Prostate gland (tissue), 2 donors: ENCODE measurements around the gene CAMK2B. TPM values are rescaled to one million over a fixed set of nuclear protein-coding genes. Genes with fewer than 3 reads are reported as not detected.

Source experiments
- DNase-seq: peaks from one replicate; pipeline ENCODE4 v3.0.0-alpha.2; 2019; ENCODE audit warnings: low spot score
- H3K27ac ChIP-seq, 2 donors: fragments of 200-600 bp; sonication (generic); 2 replicates each; pipeline ENCODE4 v1.5.1; 2017 to 2019
- H3K27me3 ChIP-seq: fragments of 200-600 bp; sonication (generic); replicated peaks from 2 replicates; pipeline ENCODE4 v1.5.1; 2019; ENCODE audit not compliant: insufficient read depth
- H3K36me3 ChIP-seq, 2 donors: fragments of 200-600 bp; sonication (generic); 1 replicate in 1 of 2; 2 replicates in 1 of 2; pipeline versions ENCODE4 v1.5.1 to v1.8.1; 2017 to 2019
- H3K4me1 ChIP-seq: fragments of 200-600 bp; sonication (generic); replicated peaks from 2 replicates; pipeline ENCODE4 v1.5.1; 2019
- H3K4me3 ChIP-seq, 2 donors: fragments of 200-600 bp; sonication (generic); 2 replicates each; pipeline ENCODE4 v1.5.1; 2017 to 2019
- H3K9me3 ChIP-seq: fragments of 200-600 bp; sonication (generic); 2 replicates; pipeline ENCODE4 v1.5.1; 2017
- POLR2A ChIP-seq: fragments of 450-650 bp; IDR thresholded peaks from one replicate; pipeline ENCODE4 v1.6.1; 2016; ENCODE audit warnings: antibody characterized with exemption, mild to moderate bottlenecking
- POLR2AphosphoS5 ChIP-seq: sonication (generic); formaldehyde crosslinking; IDR thresholded peaks from one replicate; pipeline ENCODE4 v1.6.1; 2017; ENCODE audit warnings: antibody characterized with exemption
- WGBS: methylation state at CpG from one replicate; pipeline ENCODE4 v1.1.5; 2018; 5-methylcytosine and 5-hydroxymethylcytosine counted together
- intact Hi-C: fragments of 100-400 bp; cut with DNase I; formaldehyde crosslinking; loops from one replicate; pipeline ENCODE4 v1.14.2; 2022
- total RNA-seq, 2 donors: library from RNA; depleted of rRNA; stranded (reverse); fragments of >200 nt; gene quantifications; one replicate each; pipeline ENCODE4 v1.1.0, GENCODE V29; 2016
- TF ChIP-seq, protein P1 (sequence below), 4 experiments: fragments of 200-600 bp in 2 of 4; fragments of 450-650 bp in 2 of 4; sonication (generic) in 2 of 4; IDR thresholded peaks; 1 replicate in 3 of 4; 2 replicates in 1 of 4; pipeline ENCODE4 v1.5.1; 2016 to 2019; ENCODE audit warnings: antibody characterized with exemption in 4 of 4, mild to moderate bottlenecking in 2 of 4, moderate library complexity in 2 of 4

Gene CAMK2B
- total RNA-seq, 2 donors from 2014 or later, result 5.7 to 16.9 TPM

DNA sequence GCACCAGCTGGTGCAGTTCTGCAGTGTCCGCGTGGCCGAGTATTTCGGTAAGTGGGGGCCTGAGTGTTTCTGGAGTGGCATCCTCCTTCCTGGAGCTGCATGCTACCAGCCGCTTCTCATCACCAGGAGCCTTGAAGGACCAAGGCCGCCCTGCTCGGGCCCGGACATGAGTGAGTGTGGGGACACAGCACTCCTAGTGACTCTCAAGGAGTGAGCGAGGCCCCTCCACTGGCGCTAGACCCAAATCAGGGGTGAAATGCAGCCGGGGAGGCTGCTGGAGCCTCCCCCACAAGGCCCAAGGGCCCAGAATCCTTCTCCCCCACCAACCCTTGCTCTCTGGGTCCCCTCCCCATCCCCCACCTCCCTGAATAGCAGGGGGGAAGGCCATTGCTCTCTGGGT, 48.0 kb downstream of the CAMK2B start:
- Histone ChIP-seq H3K27me3 (no peaks in the 10 kb centered on the region), H3K4me3 (no peak overlapping the region), H3K27ac (no peak overlapping the region), H3K4me1 (no peaks in the 10 kb centered on the region), H3K36me3 (no peaks in the 10 kb centered on the region), H3K9me3 (no peaks in the 10 kb centered on the region)
- intact Hi-C loops, result no loop called here
- WGBS, result 84% methylated on average over 11 of the region's 11 CpGs
- no peak for DNase-seq
- TF ChIP-seq, protein P1, sequence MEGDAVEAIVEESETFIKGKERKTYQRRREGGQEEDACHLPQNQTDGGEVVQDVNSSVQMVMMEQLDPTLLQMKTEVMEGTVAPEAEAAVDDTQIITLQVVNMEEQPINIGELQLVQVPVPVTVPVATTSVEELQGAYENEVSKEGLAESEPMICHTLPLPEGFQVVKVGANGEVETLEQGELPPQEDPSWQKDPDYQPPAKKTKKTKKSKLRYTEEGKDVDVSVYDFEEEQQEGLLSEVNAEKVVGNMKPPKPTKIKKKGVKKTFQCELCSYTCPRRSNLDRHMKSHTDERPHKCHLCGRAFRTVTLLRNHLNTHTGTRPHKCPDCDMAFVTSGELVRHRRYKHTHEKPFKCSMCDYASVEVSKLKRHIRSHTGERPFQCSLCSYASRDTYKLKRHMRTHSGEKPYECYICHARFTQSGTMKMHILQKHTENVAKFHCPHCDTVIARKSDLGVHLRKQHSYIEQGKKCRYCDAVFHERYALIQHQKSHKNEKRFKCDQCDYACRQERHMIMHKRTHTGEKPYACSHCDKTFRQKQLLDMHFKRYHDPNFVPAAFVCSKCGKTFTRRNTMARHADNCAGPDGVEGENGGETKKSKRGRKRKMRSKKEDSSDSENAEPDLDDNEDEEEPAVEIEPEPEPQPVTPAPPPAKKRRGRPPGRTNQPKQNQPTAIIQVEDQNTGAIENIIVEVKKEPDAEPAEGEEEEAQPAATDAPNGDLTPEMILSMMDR (IDR thresholded peaks at IDR 0.05), result no peak
- TF ChIP-seq POLR2A, result no peak
- TF ChIP-seq POLR2AphosphoS5, result no peak

DNA sequence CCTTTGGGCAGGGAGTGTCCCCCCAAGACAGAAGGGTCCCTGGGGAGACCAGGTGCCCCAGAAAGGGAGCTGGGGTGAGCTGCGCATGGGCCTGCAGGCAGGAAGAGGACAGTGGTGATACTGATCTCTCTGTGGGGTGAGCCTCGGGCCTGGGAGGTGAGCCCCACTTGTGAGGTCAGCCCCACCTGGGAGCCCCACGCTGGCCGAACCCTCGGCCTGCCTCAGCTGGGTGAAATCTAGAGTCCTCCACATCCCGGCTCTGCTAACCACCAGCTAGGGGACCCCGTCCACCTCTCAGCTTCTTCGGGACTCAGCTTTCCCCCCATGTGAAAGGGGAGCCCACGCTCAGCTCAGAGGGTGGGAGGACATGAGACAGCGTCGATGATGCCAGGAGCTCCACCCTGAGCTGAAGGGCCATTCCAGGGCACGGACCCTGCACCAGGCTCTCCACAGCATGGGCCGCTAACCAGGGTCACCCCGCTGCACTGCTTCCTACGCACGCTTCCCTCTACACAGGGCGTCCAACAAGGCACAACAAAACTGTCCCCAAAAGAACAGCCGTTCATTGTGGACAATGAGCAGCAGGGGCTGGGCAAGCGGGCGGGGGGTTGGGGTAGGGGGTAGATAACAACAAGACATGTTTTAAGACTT, 48.7 kb downstream of the CAMK2B start:
- H3K36me3 ChIP-seq, result no peaks in the 10 kb centered on the region
- TF ChIP-seq POLR2AphosphoS5 (no peak), POLR2A (no peak)
- TF ChIP-seq, protein P1 (IDR thresholded peaks at IDR 0.05), result no peak
- intact Hi-C loops, result no loop called here
- H3K4me3 ChIP-seq, result no peak overlapping the region
- H3K9me3 ChIP-seq, result no peaks in the 10 kb centered on the region
- H3K27ac ChIP-seq, result no peak overlapping the region
- no peaks in the 10 kb centered on the region for H3K4me1 ChIP-seq
- no peaks in the 10 kb centered on the region for H3K27me3 ChIP-seq
- 96% methylated on average over 20 of the region's 20 CpGs for WGBS
- no peak for DNase-seq

DNA sequence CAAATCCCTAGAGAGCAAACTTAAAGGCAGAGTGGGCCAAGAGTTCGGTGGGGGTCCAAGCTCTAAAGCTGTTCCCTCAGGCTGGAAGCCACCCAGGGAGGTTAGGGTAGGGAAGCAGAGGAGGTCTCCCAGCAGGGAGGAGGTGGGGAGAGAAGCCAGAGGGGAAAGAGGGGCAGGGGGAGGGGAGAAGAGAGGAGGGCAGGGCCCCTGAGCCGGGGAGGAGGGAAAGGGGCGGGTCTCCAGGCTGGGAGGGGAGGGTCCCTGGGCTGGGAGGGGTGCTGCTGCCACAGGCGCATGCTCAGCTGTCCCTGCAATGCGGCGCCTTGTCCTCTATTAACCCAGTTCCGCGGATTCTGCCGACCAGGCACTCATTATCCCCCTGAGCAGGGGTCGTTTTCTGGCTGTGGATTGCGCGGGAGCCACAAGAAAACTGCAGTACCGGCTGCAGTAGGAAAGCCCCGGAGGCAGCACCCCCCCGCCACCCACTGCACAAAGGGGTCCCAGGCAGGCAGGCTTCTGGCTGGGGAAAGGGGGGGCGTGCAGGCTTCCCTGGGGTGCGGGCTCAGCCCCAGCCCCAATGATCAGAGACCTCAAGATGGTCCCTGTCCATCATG, 49.3 kb downstream of the CAMK2B start:
- DNase-seq, result no peak
- 18% methylated on average over 17 of the region's 17 CpGs for WGBS
- TF ChIP-seq, protein P1 (IDR thresholded peaks at IDR 0.05), result no peak
- TF ChIP-seq POLR2A (no peak), POLR2AphosphoS5 (no peak)
- Histone ChIP-seq H3K9me3 (no peaks in the 10 kb centered on the region), H3K4me1 (no peaks in the 10 kb centered on the region), H3K27me3 (no peaks in the 10 kb centered on the region), H3K4me3 (no peak overlapping the region), H3K36me3 (no peaks in the 10 kb centered on the region), H3K27ac (no peak overlapping the region)
- intact Hi-C loops, result no loop called here

DNA sequence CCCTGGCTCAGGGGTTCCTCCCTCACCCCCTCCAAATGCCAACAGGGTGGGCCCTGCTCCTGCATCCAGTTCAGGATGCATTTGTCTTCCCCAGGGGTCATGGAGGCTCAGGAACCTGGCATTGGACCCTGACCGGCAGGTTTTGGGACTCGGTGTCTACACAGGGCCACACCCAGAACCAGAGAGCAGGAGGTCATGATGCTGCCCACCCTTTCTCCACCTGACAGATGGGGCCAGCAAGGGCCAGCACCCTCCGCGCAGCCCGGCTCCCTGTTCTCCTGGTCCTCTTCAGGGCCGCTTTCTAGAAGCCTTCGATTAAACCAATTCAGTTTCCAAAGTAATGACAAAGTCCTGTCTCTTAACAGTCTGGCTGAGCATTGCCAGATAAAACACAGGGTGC, 50.2 kb downstream of the CAMK2B start:
- Histone ChIP-seq H3K4me1 (no peaks in the 10 kb centered on the region), H3K27me3 (no peaks in the 10 kb centered on the region), H3K9me3 (no peaks in the 10 kb centered on the region), H3K36me3 (no peaks in the 10 kb centered on the region), H3K4me3 (no peak overlapping the region), H3K27ac (no peak overlapping the region)
- TF ChIP-seq POLR2AphosphoS5, result no peak
- no peak for TF ChIP-seq POLR2A
- TF ChIP-seq, protein P1 (IDR thresholded peaks at IDR 0.05), result no peak
- intact Hi-C loops, result no loop called here
- WGBS, result 86% methylated on average over 7 of the region's 7 CpGs
- no peak for DNase-seq

DNA sequence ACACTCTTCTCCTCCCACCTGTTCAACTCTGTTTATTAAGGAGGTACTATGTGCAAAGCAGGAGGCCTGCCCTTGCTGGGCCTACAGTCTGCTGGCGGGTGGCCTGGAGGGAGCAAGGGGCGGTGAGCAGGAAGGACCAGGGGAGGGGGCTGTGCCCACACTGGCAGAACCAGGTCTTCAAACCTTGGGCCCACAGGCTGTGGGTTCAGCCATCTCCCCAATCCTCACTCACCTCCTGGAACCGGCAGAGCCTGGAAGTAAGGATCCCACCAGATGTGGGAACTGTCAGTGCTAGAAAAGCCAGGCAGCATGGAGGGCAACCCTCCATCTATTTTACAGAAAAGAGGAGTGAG, 50.8 kb downstream of the CAMK2B start:
- no peak overlapping the region for H3K4me3 ChIP-seq
- intact Hi-C loops, result no loop called here
- WGBS, result 100% methylated on average over 3 of the region's 3 CpGs
- no peak for DNase-seq
- H3K4me1 ChIP-seq, result no peaks in the 10 kb centered on the region
- TF ChIP-seq POLR2A, result no peak
- TF ChIP-seq, protein P1 (IDR thresholded peaks at IDR 0.05), result no peak
- no peak for TF ChIP-seq POLR2AphosphoS5
- H3K9me3 ChIP-seq, result no peaks in the 10 kb centered on the region
- no peaks in the 10 kb centered on the region for H3K27me3 ChIP-seq
- no peak overlapping the region for H3K27ac ChIP-seq
- H3K36me3 ChIP-seq, result no peaks in the 10 kb centered on the region
